Tibial artery (tissue), 4 donors: Measurements from ENCODE around the gene RTCA.

Experiments
- DNase-seq, 2 donors: peaks; one replicate each; pipeline ENCODE4 v3.0.0-alpha.2; 2019
- H3K27ac ChIP-seq, 2 donors: fragments of 200-600 bp; sonication (generic) in 1 of 2; 1 replicate in 1 of 2; 2 replicates in 1 of 2; pipeline ENCODE4 v1.5.1; 2018 to 2019; ENCODE audit warnings: mild to moderate bottlenecking in 1 of 2
- H3K27me3 ChIP-seq, 2 donors: fragments of 200-600 bp; sonication (generic) in 1 of 2; one replicate each; pipeline versions ENCODE4 v1.5.1 to v1.6.0; 2016 to 2019
- H3K36me3 ChIP-seq, 3 donors: fragments of 200-600 bp; sonication (generic) in 2 of 3; one replicate each; pipeline ENCODE4 v1.5.1; 2016 to 2019; ENCODE audit warnings: mild to moderate bottlenecking in 2 of 3
- H3K4me1 ChIP-seq, 4 donors: fragments of 200-600 bp; sonication (generic) in 2 of 4; 1 replicate in 3 of 4; 2 replicates in 1 of 4; pipeline ENCODE4 v1.5.1; 2016 to 2019
- H3K4me3 ChIP-seq, 2 donors: fragments of 200-600 bp; sonication (generic) in 1 of 2; 1 replicate in 1 of 2; 2 replicates in 1 of 2; pipeline ENCODE4 v1.5.1; 2018 to 2019; ENCODE audit warnings: mild to moderate bottlenecking in 2 of 2
- H3K9me3 ChIP-seq, 3 donors: fragments of 200-600 bp; sonication (generic) in 1 of 3; one replicate each; pipeline ENCODE4 v1.5.1; 2016 to 2019
- CTCF ChIP-seq, 2 experiments: fragments of 200-600 bp in 1 of 2; fragments of 450-650 bp in 1 of 2; IDR thresholded peaks; one replicate each; pipeline ENCODE4 v1.5.1; 2017 to 2019; ENCODE audit warnings: antibody characterized with exemption in 2 of 2, mild to moderate bottlenecking in 1 of 2, moderate library complexity in 1 of 2
- intact Hi-C: fragments of 100-400 bp; cut with DNase I; formaldehyde crosslinking; loops from one replicate; pipeline ENCODE4 v1.15.0; 2023; ENCODE audit warnings: low total_unique reads

The RTCA gene

GRCh38 chr1:100237091-100237490 lies 28.9 kb upstream of the RTCA start:
- intact Hi-C loops = no loop called here
- H3K36me3 ChIP-seq = peaks cover 14 to 76% (median 47%) of the 10 kb centered on the region in 3 donors
- no peaks in the 10 kb centered on the region for H3K27me3 ChIP-seq
- H3K4me1 ChIP-seq = peaks cover 0 to 4% (median 0%) of the 10 kb centered on the region in 4 donors
- no peak overlapping the region for H3K27ac ChIP-seq
- no peak for DNase-seq
- no peak overlapping the region for H3K4me3 ChIP-seq
- TF ChIP-seq CTCF (IDR thresholded peaks at IDR 0.05) = no peak
- no peaks in the 10 kb centered on the region for H3K9me3 ChIP-seq

- H3K27me3 ChIP-seq = no peaks in the 10 kb centered on the region
- no peak overlapping the region for H3K27ac ChIP-seq
- intact Hi-C loops = no loop called here
- TF ChIP-seq CTCF (IDR thresholded peaks at IDR 0.05) = no peak
- H3K36me3 ChIP-seq = peaks cover 7 to 50% (median 31%) of the 10 kb centered on the region in 3 donors
- no peaks in the 10 kb centered on the region for H3K9me3 ChIP-seq
- H3K4me1 ChIP-seq = peaks cover 0 to 4% (median 0%) of the 10 kb centered on the region in 4 donors
- no peak for DNase-seq
- no peak overlapping the region for H3K4me3 ChIP-seq
Measured at GRCh38 chr1:100239961-100240360, 26.1 kb upstream of the RTCA start.

- no peak for TF ChIP-seq CTCF (IDR thresholded peaks at IDR 0.05)
- no peak for DNase-seq
- Histone ChIP-seq H3K27ac (no peak overlapping the region), H3K9me3 (no peaks in the 10 kb centered on the region), H3K36me3 (peaks cover 7 to 45% (median 26%) of the 10 kb centered on the region in 3 donors), H3K27me3 (no peaks in the 10 kb centered on the region), H3K4me1 (peaks cover 0 to 4% (median 0%) of the 10 kb centered on the region in 4 donors), H3K4me3 (no peak overlapping the region)
- intact Hi-C loops = no loop called here
Measured at GRCh38 chr1:100240631-100241030, 25.4 kb upstream of the RTCA start.

GRCh38 chr1:100246738-100247137 lies 19.3 kb upstream of the RTCA start:
- Histone ChIP-seq H3K9me3 (no peaks in the 10 kb centered on the region), H3K36me3 (no peaks in the 10 kb centered on the region), H3K4me1 (peaks cover 0 to 19% (median 8%) of the 10 kb centered on the region in 4 donors), H3K4me3 (no peak overlapping the region), H3K27me3 (no peaks in the 10 kb centered on the region), H3K27ac (no peak overlapping the region)
- no peak for DNase-seq
- no peak for TF ChIP-seq CTCF (IDR thresholded peaks at IDR 0.05)
- intact Hi-C loops = no loop called here

- Histone ChIP-seq H3K27me3 (no peaks in the 10 kb centered on the region), H3K4me1 (peaks cover 0 to 19% (median 8%) of the 10 kb centered on the region in 4 donors), H3K36me3 (no peaks in the 10 kb centered on the region), H3K4me3 (peak overlapping the region; percentile 82 to 97), H3K9me3 (no peaks in the 10 kb centered on the region), H3K27ac (peak overlapping the region; percentile 94 to 96)
- no peak for TF ChIP-seq CTCF (IDR thresholded peaks at IDR 0.05)
- no peak for DNase-seq
- intact Hi-C loops = no loop called here
Measured at GRCh38 chr1:100249155-100249536, 16.9 kb upstream of the RTCA start.
